Stimulated activated CD4-positive, alpha-beta T cell treated with anti-CD3 and anti-CD28 coated beads, Interleukin-4, amount 100 ng/mL, for 48 hours (primary cell): ENCODE data around the gene TNS1.

Experiments used
- DNase-seq, 2 donors: peaks; one replicate each; pipeline ENCODE4 v3.0.0-alpha.2; 2020; ENCODE audit warnings: low read depth in 2 of 2

Gene TNS1

DNA sequence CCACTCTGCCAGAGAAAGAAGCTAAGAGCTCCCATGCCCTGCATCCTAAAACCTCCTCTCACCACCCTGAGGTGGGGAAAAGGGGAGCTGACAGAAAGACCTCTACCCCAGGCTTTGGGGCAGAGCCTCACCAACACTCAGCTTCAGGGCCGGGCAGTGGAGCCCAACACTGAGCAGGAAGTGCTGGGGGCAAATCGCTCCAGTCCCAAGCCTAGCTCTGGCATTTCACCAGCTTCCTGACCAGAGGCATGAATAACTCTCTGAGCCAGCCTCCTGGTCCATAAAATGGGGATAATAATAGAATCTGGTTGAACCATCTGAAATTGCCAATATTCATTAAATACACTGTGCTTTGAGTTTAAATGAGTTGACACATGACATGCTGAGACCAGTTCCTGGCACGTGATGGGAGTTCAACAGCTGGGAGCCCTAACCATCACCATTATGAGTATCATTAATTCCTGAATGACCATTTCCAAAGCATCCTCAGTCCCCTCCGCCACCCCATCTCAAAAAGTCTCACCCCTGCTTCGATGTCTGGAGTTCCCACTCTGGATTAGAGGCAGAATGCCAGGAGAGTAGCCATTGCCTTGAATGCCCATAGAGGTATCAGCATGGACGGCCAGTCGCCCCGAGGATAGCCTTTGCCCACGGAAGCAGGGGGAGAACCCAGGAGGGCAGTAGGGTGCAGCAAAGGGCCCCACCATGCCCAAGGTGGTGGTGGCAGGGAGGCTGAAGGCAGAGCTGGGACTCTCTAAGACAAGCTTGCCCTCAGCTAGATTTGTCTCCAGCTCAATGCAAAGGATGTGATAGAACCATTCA is 153.4 kb downstream of the TNS1 start:
- no peak for DNase-seq

DNA sequence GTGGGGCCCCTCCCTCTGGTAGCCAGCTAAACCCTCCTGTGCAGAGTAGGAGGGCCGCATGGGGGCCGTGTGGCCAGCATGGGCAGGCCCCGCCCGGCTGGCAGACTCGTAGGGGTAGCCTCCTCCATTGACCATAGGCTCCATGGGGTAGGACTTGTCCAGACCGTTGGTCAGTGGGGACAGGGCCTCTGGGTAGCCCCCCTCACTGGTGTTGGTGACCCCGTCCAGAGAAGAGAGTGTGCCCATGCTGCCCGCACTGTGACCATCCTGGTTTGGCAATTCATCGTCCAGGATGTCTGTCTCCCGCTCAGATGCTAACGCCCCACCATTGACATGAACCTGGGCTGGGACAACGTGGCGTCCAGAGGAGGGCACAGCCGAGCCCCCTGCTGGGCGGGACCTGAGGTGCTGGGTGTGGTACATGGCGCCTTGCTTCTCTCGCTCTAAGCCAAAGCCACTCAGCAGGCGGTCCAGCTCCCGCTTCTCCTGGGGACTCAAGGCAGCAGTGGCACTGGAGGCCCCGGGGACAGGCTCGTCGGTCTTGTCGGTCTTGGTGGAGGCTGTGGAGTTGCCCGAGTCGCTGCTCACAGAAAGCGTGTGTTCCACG is 154.3 kb downstream of the TNS1 start:
- DNase-seq: no peak

DNA sequence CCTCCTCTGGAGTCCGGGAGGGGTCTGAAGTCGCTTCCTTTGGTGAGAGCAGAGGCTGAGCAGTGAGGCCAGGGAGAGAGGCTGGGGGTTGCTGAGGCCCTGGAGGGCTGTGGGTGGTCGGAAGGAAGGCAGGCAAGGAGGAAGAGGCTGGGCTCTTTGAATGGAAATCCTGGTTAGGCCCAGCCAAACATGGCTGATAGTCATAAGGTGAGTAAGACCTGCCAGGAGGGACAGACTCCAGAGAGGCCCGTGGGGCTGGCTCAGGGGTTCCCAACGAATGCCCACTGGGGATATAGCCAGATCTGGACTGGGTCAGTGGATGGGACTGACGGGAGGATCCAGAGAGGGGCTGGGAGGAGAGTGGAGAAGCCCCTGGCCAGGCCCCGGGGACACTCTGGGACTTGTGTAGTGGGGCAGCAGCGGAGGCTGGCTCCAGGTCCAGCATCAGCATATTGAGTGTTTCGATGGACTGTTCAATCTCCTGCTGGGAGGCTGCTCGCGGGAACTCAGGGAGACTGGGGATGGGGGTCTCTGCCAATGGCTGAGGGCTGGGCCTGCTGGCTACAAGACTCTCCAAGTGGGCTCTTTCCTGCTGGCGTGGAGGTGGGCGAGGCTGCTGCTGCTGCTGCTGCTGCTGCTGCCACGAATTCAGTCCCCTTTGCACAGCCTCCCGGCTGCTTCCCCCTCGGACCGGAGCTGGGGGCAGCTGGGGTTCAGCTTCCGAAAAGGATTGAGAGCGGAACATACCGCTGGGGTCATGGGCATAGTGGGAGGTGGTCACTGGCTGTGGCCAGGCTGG is 155.0 kb downstream of the TNS1 start:
- no peak for DNase-seq

GRCh38 chr2:217847115-217847514 is 155.7 kb downstream of the TNS1 start:
- DNase-seq: no peak

DNA sequence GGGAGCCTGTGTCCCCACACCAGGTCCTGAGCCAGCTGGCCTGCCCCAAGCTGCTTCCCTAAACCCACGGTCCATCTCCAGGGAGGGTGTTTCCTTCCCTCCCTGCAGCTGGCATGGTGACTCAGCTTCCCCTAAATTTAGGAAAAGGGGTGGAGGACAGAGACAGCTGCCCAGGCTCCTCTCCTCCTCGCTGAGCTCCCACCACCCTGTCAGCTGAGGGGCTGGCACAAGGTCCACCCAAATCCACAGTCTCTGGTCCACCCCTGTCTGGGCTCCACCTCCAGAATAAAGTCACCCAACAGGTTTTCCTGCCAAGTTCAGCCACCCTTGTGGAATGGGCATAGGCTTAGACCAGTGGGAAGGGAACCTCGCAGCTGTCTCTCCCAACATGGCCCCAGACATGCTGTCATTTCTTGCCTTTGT is 156.5 kb downstream of the TNS1 start:
- no peak for DNase-seq

DNA sequence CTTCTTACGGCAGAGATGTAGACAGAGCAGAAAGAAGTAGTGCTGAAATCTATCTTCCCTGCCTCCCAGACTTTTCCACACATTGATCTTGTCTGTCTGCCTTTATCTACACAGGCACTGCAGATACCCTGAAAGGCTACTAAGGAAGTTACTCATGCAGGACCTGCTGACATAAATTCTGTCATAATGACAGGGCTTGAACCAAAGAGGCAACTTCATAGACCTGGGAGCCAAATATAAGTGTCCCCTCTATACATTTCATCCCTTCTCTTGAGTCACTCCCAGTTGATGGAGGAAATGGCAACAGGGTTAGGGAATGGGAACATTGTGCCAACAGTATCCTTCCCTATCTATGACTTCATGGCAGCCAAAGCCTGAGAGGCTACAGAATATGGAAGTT is 157.5 kb downstream of the TNS1 start:
- no peak for DNase-seq

GRCh38 chr2:217844696-217845095 is 158.1 kb downstream of the TNS1 start:
- DNase-seq: no peak

- DNase-seq: no peak
Observed at GRCh38 chr2:217843324-217843723, 159.5 kb downstream of the TNS1 start.

DNA sequence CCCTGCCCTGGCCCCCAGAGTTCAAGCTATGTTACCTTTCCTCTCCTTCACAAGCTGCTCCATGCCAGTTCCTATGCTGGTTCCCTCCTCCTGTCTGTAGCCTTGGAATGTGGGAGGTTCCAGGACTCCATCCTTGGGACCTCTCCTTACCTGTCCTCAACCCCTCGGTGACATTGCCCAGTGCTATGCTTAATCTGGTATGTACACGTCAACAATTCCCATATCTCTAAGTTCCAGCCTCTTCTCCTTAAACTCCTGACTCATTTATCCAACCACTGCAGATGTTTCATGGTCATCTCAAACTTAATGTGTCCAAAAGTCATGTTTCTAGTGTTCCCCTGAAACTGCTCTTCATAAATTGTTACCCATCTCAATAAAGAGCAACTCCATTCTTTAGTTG is 160.8 kb downstream of the TNS1 start:
- no peak for DNase-seq

GRCh38 chr2:217840522-217840921 is 162.3 kb downstream of the TNS1 start:
- no peak for DNase-seq

GRCh38 chr2:217839750-217840107 is 163.1 kb downstream of the TNS1 start:
- no peak for DNase-seq

GRCh38 chr2:217839073-217839749 is 163.6 kb downstream of the TNS1 start:
- DNase-seq: no peak

- no peak for DNase-seq
Observed at GRCh38 chr2:217838409-217838831, 164.4 kb downstream of the TNS1 start.

- DNase-seq: no peak
Observed at GRCh38 chr2:217837530-217837929, 165.3 kb downstream of the TNS1 start.

- no peak for DNase-seq
Observed at GRCh38 chr2:217836901-217837491, 165.8 kb downstream of the TNS1 start.

- no peak for DNase-seq
Observed at GRCh38 chr2:217835931-217836891, 166.6 kb downstream of the TNS1 start.

GRCh38 chr2:217834744-217835513 is 167.9 kb downstream of the TNS1 start:
- no peak for DNase-seq

DNA sequence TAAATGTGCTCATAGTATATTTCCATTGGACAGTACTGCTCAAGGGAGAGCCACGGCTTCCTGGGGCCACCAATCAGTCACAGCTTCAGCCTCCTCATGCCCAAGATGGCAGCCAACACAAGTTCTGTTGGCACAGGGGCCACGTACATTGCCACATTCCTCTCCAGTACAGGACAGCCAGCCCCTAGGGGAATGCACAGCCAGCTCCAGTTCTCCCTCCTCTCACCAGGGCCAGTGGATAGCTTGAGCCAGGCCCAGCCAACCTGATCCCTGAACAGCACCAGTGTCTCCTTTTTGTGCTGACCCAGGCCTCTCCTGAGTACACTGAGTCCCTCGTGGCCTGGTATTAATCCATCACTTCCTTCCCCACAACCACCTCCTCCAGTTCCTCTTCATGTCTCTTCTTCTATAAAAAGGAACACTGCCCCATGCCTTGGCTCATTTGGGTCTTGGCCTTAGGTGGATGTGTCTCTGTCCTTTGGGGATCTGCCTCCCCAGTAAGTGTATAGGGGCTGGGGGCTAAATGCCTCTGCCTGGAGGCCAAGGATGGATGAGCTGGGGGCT is 168.7 kb downstream of the TNS1 start:
- no peak for DNase-seq

- no peak for DNase-seq
Observed at GRCh38 chr2:217833439-217833838, 169.4 kb downstream of the TNS1 start.
